Loucy (cell line): ENCODE results near the gene LRRFIP1.

Experiments used
- EZH2phosphoT487 ChIP-seq: fragments of 200-600 bp; IDR thresholded peaks from 2 replicates; pipeline ENCODE4 v1.6.1; 2018; ENCODE audit warnings: antibody characterized with exemption, mild to moderate bottlenecking, moderate library complexity, borderline replicate concordance
- TF ChIP-seq, protein P1 (sequence below): fragments of 200-600 bp; sonication (generic); conservative IDR thresholded peaks from 2 replicates; pipeline ENCODE4 v1.5.1; 2014; ENCODE audit warnings: mild to moderate bottlenecking, antibody characterized with exemption, low read length

GRCh38 chr2:237786936-237787335 lies 159.5 kb downstream of the LRRFIP1 start:
- TF ChIP-seq, protein P1, sequence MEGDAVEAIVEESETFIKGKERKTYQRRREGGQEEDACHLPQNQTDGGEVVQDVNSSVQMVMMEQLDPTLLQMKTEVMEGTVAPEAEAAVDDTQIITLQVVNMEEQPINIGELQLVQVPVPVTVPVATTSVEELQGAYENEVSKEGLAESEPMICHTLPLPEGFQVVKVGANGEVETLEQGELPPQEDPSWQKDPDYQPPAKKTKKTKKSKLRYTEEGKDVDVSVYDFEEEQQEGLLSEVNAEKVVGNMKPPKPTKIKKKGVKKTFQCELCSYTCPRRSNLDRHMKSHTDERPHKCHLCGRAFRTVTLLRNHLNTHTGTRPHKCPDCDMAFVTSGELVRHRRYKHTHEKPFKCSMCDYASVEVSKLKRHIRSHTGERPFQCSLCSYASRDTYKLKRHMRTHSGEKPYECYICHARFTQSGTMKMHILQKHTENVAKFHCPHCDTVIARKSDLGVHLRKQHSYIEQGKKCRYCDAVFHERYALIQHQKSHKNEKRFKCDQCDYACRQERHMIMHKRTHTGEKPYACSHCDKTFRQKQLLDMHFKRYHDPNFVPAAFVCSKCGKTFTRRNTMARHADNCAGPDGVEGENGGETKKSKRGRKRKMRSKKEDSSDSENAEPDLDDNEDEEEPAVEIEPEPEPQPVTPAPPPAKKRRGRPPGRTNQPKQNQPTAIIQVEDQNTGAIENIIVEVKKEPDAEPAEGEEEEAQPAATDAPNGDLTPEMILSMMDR, result no peak
- no peak for TF ChIP-seq EZH2phosphoT487
